Measurements from ENCODE around the gene ASB11.

ASB11 gene

DNA sequence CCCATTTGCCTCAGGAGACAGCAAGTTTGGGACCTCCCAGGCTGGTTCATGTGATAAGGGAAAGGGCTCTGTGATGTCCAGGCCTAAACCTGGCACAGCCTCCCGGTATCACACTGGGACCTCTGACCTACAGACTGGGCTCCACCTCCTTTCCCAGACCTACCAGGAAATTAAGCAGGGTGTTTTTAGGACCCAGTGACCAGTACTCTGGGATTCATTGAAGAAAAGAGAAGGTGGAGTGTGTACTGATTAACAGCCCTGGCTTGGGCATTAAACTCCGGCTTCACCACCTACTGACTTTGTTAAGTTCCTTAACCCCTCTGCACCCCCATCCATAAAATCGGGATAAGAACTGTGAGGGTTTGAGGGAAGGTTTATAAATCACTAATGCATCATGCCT lies 74.1 kb downstream of the ASB11 start:
- Histone ChIP-seq H3K27ac (no peak overlapping the region), H3K4me3 (IDR thresholded peaks at IDR 0.05; ENCODE audit: insufficient read depth, low read depth, low read length) (no peak overlapping the region), H4K20me1 (ENCODE audit: insufficient read depth) (no peaks in the 10 kb centered on the region), H3K27me3 (ENCODE audit: insufficient read depth, low read depth) (no peaks in the 10 kb centered on the region), H3K4me1 (ENCODE audit: low read depth, poor library complexity, severe bottlenecking) (peaks cover 5% of the 10 kb centered on the region), H3K4me2 (no peak overlapping the region), H3K79me2 (ENCODE audit: insufficient read depth, low read depth) (no peaks in the 10 kb centered on the region), H3K36me3 (ENCODE audit: insufficient read depth) (no peaks in the 10 kb centered on the region), H3K9ac (no peak overlapping the region), H2AFZ (ENCODE audit: low read depth) (no peak overlapping the region)
- TF ChIP-seq, protein P1, sequence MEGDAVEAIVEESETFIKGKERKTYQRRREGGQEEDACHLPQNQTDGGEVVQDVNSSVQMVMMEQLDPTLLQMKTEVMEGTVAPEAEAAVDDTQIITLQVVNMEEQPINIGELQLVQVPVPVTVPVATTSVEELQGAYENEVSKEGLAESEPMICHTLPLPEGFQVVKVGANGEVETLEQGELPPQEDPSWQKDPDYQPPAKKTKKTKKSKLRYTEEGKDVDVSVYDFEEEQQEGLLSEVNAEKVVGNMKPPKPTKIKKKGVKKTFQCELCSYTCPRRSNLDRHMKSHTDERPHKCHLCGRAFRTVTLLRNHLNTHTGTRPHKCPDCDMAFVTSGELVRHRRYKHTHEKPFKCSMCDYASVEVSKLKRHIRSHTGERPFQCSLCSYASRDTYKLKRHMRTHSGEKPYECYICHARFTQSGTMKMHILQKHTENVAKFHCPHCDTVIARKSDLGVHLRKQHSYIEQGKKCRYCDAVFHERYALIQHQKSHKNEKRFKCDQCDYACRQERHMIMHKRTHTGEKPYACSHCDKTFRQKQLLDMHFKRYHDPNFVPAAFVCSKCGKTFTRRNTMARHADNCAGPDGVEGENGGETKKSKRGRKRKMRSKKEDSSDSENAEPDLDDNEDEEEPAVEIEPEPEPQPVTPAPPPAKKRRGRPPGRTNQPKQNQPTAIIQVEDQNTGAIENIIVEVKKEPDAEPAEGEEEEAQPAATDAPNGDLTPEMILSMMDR (conservative IDR thresholded peaks at IDR 0.05; ENCODE audit: low read depth, low read length): no peak

DNA sequence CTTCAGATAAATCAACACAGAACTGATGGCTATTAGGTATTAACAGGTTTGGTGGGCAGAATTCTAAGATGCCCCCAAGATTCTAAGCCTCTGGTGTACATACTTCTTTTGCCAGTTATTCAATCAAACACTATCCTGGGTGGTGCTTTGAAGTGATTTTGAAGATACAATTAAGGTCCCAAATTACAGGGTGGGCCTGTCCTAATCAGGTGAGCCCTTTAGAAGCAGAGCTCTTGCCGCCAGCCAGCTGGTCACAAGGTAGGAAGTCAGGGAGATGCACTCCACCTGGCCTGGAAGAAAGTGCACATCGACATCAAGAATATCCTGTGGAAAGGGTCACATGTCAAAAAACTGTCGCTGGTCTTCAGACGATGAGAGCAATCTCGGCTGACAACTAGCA lies 75.0 kb downstream of the ASB11 start:
- Histone ChIP-seq H3K4me3 (IDR thresholded peaks at IDR 0.05; ENCODE audit: insufficient read depth, low read depth, low read length) (no peak overlapping the region), H3K27me3 (ENCODE audit: insufficient read depth, low read depth) (no peaks in the 10 kb centered on the region), H3K36me3 (ENCODE audit: insufficient read depth) (no peaks in the 10 kb centered on the region), H4K20me1 (ENCODE audit: insufficient read depth) (no peaks in the 10 kb centered on the region), H3K79me2 (ENCODE audit: insufficient read depth, low read depth) (no peaks in the 10 kb centered on the region), H3K4me1 (ENCODE audit: low read depth, poor library complexity, severe bottlenecking) (peaks cover 5% of the 10 kb centered on the region), H3K9ac (no peak overlapping the region), H3K27ac (no peak overlapping the region), H2AFZ (ENCODE audit: low read depth) (no peak overlapping the region), H3K4me2 (no peak overlapping the region)
- TF ChIP-seq, protein P1 (conservative IDR thresholded peaks at IDR 0.05; ENCODE audit: low read depth, low read length): no peak

DNA sequence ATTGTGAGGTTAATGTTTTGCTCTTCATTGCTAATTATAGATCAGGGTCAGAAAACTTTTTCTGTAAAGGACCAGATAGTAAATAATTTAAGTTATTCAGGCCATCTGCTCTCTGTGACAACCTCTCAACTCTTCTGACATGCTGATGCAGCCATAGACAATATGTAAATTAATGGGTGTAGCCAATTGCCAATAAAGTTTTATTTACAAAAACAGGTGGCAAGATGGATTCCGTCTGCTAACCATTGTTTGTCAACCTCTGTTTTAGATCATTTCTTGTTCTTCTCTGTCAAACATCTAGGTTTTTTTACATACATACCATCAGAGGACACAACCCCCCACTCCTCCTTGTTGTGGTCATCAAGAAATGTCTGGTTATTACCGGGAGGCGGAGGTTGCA lies 79.3 kb downstream of the ASB11 start:
- H3K4me2 ChIP-seq: no peak overlapping the region
- TF ChIP-seq, protein P1 (conservative IDR thresholded peaks at IDR 0.05; ENCODE audit: low read depth, low read length): no peak
- no peaks in the 10 kb centered on the region for H3K4me1 ChIP-seq (ENCODE audit: low read depth, poor library complexity, severe bottlenecking)
- H3K4me3 ChIP-seq (IDR thresholded peaks at IDR 0.05; ENCODE audit: insufficient read depth, low read depth, low read length): no peak overlapping the region
- no peaks in the 10 kb centered on the region for H3K79me2 ChIP-seq (ENCODE audit: insufficient read depth, low read depth)
- H3K27me3 ChIP-seq (ENCODE audit: insufficient read depth, low read depth): no peaks in the 10 kb centered on the region
- no peak overlapping the region for H3K9ac ChIP-seq
- H3K36me3 ChIP-seq (ENCODE audit: insufficient read depth): no peaks in the 10 kb centered on the region
- H4K20me1 ChIP-seq (ENCODE audit: insufficient read depth): no peaks in the 10 kb centered on the region
- no peak overlapping the region for H3K27ac ChIP-seq
- H2AFZ ChIP-seq (ENCODE audit: low read depth): no peak overlapping the region

DNA sequence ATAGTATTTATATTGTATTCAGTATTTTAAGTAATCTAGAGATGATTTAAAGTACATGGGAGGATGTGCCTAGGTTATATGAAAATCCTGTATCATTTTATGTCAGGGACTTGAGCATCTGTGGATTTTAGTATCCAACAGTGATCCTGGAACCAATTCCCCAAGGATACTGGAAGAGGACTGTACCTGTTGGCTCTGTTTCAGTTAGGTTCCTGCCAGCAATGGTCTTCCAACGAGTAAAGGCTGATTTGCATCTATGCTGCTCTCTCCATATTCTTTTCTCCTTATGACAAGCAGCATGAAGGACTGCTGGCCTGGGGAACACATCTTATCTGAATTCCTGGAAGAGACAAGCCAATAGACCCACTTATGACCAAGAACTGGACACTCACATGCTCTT lies 80.4 kb downstream of the ASB11 start:
- Histone ChIP-seq H3K4me2 (no peak overlapping the region), H2AFZ (ENCODE audit: low read depth) (no peak overlapping the region), H4K20me1 (ENCODE audit: insufficient read depth) (no peaks in the 10 kb centered on the region), H3K27ac (no peak overlapping the region), H3K4me3 (IDR thresholded peaks at IDR 0.05; ENCODE audit: insufficient read depth, low read depth, low read length) (no peak overlapping the region), H3K4me1 (ENCODE audit: low read depth, poor library complexity, severe bottlenecking) (no peaks in the 10 kb centered on the region), H3K36me3 (ENCODE audit: insufficient read depth) (no peaks in the 10 kb centered on the region), H3K9ac (no peak overlapping the region), H3K27me3 (ENCODE audit: insufficient read depth, low read depth) (no peaks in the 10 kb centered on the region), H3K79me2 (ENCODE audit: insufficient read depth, low read depth) (no peaks in the 10 kb centered on the region)
- TF ChIP-seq, protein P1 (conservative IDR thresholded peaks at IDR 0.05; ENCODE audit: low read depth, low read length): no peak
